Fibroblast of skin of right biceps (primary cell): ENCODE data around the gene TTLL6.
A peak's percentile ranks its signal among the peaks of the same experiment; 100 is the strongest.

Experiments
- DNase-seq: peaks from one replicate; pipeline ENCODE4 v3.0.0-alpha.2; 2013

TTLL6 gene

DNA sequence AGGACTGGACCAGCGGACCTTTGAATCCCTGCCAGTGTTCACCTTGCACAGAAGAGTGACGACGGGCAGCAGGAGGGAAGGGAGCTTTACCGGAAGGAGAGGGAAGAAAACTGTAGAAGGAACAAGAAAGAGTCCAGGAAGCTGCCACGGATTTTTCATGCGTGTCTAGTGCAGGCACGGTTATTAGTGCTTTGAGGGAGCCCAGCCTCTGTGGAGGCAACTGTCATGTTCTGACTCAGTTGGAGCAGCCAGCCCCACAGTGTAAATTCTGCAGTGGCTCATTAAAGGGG, 82.0 kb downstream of the TTLL6 start:
- DNase-seq: no peak

GRCh38 chr17:48734333-48735061, 82.5 kb downstream of the TTLL6 start:
- no peak for DNase-seq

GRCh38 chr17:48733632-48734328, 83.2 kb downstream of the TTLL6 start:
- DNase-seq: no peak

DNA sequence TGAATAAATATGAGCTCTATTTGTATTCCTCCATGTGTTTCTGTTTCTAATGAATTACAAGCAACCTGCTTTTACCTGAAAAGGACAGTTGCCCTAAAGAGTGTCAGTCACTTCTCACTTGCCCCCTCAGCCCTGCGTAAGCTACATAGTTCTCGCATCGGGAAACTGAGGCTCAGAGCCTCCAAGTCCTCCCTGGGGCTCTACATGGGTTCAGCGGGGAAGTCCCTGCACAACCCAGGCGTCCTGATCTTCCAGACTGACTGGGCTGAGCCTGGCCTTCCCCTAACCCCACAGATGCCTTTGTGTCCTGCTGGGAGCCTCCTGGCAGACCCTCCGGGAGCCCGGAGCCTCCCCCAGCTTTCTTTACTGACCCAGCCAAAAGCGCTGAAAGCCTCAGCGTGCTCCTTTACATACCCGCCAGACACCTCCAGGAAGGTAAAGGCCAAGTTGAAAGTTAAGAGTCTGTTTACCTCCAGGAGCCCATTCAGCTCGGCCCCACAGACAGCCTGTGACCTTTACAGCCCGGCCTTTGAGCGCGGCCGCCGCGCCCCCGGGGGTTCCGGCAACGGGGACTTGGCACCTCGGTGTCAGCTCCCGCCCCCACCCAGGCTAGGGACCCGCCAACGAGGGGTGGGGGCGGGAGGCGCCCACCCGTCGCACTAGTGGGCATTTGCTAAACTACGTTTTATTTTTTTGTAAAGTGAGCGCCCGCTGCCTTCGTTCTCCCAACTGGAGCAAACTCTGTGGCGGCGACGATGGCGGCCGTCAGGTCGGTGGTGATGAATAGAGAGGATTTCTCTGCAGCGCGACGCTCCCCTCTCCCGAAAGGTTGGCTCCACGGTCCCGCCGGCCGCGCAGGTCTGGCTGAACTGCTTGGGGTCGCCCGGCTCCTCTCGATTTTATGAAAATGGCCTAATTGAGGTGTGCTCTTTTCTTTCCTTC, 84.1 kb downstream of the TTLL6 start:
- no peak for DNase-seq

GRCh38 chr17:48731355-48731754, 85.7 kb downstream of the TTLL6 start:
- no peak for DNase-seq

- no peak for DNase-seq
These were observed 86.8 kb downstream of the TTLL6 start for GRCh38 chr17:48730240-48730550.

- DNase-seq: no peak
These were observed 87.4 kb downstream of the TTLL6 start for GRCh38 chr17:48729335-48730239.

DNA sequence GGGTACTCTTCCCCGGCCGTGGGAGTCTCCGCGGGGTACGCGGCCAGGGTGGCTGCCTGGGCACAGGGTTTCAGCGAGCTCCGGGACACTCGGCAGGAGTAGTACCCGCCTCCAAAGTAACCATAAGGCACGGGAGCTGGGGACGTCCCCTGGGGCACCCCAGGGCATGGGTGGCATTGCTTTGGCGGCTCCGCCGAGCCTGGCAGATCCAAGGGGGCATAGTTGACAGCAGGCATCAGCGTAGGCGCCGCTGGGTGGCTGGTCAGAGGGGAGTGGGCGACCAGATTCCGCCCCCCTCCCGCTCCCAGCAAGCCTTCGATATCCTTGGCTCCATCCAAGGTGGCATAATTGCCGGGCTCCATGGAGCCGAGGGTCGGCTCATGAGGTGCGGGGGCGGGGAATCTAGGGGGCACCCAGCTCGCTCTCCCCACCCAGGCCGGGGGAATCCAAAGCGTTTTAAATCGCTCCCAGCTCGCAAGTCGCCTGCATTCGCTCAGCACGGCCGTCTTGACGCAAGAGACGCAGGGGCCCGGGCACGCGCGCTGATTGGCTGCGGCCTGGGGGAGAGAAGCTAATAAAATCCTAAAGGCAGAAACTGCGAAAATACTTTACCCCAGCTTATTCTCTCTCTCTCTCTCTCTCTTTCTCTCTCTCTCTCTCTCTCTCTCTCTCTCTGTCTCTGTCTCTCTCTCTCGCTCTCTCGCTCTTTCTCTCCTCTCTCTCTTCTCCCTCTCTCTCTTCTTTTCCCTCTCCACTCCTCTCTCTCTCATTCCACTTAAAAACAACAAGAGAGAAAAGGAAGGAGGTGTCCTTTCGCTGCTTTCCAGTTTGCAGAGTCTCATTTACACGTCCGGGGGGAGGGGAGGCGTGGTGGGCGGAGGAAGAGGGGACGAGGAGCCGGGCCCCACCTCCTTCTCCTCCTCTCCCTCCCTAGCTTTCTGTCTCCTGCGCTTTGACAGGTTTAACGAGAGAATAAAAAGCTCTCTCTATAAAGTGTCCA, 88.5 kb downstream of the TTLL6 start, which contains the start of gene HOXB13:
Gene HOXB13 (minus strand): TSS at position 519 of the 1,000 bp plus-strand sequence. CDS start 157 bp downstream, at position 362.
- peak; percentile 30 for DNase-seq

DNA sequence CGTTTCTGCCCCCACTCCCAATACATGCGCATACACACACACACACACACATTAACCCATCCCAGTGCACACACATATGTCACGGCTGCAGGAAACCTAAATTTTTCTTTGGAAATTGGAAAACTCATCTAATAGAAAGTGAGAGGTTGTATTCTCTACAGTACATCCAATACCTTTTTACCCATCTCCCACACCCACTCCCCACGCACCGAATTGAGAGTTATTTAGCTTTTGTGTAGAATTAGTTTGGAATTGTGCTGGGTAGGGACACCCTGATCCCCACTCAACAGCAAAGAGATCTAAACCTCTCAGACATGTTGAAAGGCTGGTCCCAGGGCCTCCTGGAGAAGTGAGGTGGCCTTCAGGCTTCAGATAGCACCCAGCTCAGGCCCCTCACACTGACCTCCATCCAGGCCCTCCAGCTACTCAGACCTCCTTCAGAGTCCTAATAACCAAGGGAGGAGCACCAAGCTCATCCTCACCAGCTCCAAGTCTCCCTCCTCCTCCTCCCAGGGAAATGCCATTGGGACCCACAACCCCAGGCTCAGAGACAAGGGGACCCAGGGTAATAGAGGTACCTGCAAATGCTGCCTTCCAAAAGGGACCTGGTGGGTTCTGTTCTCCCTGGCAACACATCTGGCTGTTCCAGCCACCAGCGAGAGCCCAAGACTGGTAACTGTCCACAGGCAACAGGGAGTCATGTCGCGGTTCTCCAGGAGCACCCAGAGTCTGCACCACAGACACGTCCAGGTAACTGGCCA, 89.4 kb downstream of the TTLL6 start:
- no peak for DNase-seq

DNA sequence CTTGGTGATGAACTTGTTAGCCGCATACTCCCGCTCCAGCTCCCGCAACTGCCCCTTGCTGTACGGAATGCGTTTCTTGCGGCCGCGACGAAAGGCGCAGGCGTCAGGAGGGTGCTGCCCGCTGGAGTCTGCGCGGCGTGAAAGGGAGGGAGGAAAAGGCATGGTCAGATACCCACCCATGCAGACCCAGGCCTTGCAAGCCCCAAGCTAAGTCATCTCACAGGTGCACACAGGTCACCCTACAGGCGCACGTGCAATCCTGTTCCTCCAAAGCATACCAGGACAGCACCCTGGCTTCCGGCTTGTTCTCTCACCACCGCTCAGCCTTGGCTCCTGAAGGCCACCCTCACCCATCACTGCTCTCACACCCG, 90.1 kb downstream of the TTLL6 start:
- DNase-seq: no peak

DNA sequence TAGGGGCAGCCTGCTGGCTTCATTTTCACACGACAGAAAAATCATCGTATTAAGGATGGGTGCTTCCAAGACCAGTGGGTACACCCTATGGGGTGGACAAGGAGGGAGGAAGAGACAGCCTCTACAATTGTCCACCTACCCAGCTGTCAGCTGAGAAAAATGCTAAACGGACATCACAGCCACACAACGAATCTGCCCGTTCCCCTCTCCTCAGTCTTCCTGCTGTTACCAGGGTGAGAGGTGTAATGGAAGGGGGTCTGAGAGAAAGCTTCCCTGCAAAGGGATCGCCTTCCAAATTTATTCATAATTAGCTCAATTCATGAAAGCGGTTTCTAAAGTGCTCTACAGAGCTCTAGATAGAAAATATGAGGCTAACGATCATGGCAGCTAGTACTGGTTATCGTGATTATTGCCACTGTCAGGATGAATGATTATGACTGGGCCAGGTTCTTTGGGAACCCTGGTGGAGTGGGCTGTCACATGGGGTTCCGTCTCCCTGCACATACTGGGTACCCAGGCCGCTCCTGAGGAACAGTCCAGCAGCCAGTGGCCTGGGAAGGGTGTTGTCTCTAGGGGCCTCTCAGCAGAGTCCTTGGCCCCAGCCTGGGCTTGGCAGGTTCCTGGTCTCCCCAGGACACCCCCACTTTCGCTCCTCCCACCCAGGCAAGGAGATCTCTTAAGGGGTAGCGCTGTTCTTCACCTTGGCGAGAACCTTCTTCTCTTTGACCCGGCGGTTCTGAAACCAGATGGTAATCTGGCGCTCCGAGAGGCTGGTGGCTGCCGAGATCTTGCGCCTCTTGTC, 90.7 kb downstream of the TTLL6 start:
- no peak for DNase-seq

- DNase-seq: no peak
These were observed 91.6 kb downstream of the TTLL6 start for GRCh38 chr17:48725288-48726064.

DNA sequence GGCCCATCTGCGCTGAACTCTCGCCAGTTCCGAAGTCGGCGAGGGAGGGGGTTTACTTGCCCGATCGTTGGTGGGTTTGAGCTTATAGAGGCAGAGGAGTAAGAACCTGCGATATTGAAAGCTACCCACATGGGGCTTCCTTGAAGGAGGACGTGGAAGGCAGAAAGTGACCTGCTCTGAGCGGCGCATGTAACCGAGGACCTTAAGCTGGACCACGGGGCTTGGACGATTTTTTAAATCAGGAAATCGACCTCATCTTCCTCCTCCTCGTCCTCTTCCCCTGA, 92.1 kb downstream of the TTLL6 start:
- no peak for DNase-seq

- peak; percentile 62 for DNase-seq
These were observed 92.6 kb downstream of the TTLL6 start for GRCh38 chr17:48724251-48725003.

- DNase-seq: no peak
These were observed 93.4 kb downstream of the TTLL6 start for GRCh38 chr17:48723423-48724250.

GRCh38 chr17:48722915-48723422, 94.1 kb downstream of the TTLL6 start, which contains the start of gene PRAC2:
PRAC2 (plus strand) TSS chr17:48723185; CDS start chr17:48724411, 1,226 bp downstream.
- no peak for DNase-seq
